Heart left ventricle (tissue), 13 donors: Measurements from ENCODE around the gene COPS8.

ENCODE experiments used
- POLR2A ChIP-seq, 2 donors: fragments of 450-650 bp; IDR thresholded peaks; one replicate each; pipeline ENCODE4 v1.6.1; 2017; ENCODE audit warnings: antibody characterized with exemption in 2 of 2, mild to moderate bottlenecking in 2 of 2, moderate library complexity in 2 of 2
- TF ChIP-seq, protein P1 (sequence below), 12 donors: fragments of 200-600 bp; sonication (generic) in 4 of 12; IDR thresholded peaks; one replicate each; pipeline versions ENCODE4 v1.5.0 to v1.8.0; 2018 to 2022; ENCODE audit warnings: antibody characterized with exemption in 12 of 12, mild to moderate bottlenecking in 5 of 12
- donor health status: ischemic (EF 13 %, LVEDD 7.1; RV severe dilation, severe dysfunction).
- donor health status: DM: no; HTN: yes; CAD: no.
- donor health status: DM: no; HTN: no; CAD: no.
- donor health status: ischemic (EF 25% LVEDD 6.9; RV normal size, moderate dysfunction).
- donor health status: ischemic (EF 25% LVEDD 5.7; RV mildly dilated, moderate dysfunction).
- donor health status: ischemic (EF 35%, LVEDD 5.7; RV mildly dilated, moderate dysfunction).
- donor health status: nonischemic (EF 11% LVEDD 7.7; RV severe dilation, severe dysfunction).
- donor health status: DM: yes; HTN: yes; CAD: no.
- donor health status: PGD.
- donor health status: ischemic (EF 29% LVEDD 5.4; RV normal size, mild dysfunction).
- donor health status: nonischemic (EF 23%, LVEDD 6.1; RV moderate dilation, normal function).

GRCh38 chr2:237042101-237042500 is 43.6 kb upstream of the COPS8 start:
- TF ChIP-seq, protein P1, sequence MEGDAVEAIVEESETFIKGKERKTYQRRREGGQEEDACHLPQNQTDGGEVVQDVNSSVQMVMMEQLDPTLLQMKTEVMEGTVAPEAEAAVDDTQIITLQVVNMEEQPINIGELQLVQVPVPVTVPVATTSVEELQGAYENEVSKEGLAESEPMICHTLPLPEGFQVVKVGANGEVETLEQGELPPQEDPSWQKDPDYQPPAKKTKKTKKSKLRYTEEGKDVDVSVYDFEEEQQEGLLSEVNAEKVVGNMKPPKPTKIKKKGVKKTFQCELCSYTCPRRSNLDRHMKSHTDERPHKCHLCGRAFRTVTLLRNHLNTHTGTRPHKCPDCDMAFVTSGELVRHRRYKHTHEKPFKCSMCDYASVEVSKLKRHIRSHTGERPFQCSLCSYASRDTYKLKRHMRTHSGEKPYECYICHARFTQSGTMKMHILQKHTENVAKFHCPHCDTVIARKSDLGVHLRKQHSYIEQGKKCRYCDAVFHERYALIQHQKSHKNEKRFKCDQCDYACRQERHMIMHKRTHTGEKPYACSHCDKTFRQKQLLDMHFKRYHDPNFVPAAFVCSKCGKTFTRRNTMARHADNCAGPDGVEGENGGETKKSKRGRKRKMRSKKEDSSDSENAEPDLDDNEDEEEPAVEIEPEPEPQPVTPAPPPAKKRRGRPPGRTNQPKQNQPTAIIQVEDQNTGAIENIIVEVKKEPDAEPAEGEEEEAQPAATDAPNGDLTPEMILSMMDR (IDR thresholded peaks at IDR 0.05), result no peak
- TF ChIP-seq POLR2A (IDR thresholded peaks at IDR 0.05), result no peak
